Measurements from ENCODE around the gene DOCK1. TPM values are rescaled to one million over a fixed set of nuclear protein-coding genes. Genes with fewer than 3 reads are reported as not detected.
A peak's percentile ranks its signal among the peaks of the same experiment; 100 is the strongest.

Gene DOCK1
- total RNA-seq, 1 donor from 2014 or later: 108 TPM

- DNase-seq (ENCODE audit: low read depth): peak; percentile 21
Measured at GRCh38 chr10:127398140-127398970, 493.1 kb downstream of the DOCK1 start.

- DNase-seq (ENCODE audit: low read depth): no peak
Measured at GRCh38 chr10:127398971-127399365, 493.7 kb downstream of the DOCK1 start.

DNA sequence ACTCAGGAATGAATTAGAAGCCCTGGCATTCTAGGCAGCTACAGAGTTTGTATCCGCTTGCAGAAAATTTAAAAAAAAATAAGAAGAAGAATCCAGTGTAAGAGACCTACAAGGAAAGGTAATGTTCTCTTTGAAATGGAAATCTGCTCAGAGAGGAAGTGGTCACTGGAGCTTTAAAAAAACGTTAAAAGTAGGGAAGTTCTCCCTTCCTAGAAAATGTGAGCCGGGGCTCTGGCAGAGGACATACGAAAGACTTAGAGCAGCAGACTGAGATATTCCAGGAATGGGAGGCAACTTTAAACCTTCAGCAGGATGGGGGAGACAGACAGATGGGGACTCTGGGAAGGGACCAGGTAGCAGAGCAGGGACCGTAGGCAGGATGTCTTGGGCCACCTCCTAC lies 494.4 kb downstream of the DOCK1 start:
- no peak for DNase-seq (ENCODE audit: low read depth)

- no peak for DNase-seq (ENCODE audit: low read depth)
Measured at GRCh38 chr10:127400216-127400615, 495.0 kb downstream of the DOCK1 start.

DNA sequence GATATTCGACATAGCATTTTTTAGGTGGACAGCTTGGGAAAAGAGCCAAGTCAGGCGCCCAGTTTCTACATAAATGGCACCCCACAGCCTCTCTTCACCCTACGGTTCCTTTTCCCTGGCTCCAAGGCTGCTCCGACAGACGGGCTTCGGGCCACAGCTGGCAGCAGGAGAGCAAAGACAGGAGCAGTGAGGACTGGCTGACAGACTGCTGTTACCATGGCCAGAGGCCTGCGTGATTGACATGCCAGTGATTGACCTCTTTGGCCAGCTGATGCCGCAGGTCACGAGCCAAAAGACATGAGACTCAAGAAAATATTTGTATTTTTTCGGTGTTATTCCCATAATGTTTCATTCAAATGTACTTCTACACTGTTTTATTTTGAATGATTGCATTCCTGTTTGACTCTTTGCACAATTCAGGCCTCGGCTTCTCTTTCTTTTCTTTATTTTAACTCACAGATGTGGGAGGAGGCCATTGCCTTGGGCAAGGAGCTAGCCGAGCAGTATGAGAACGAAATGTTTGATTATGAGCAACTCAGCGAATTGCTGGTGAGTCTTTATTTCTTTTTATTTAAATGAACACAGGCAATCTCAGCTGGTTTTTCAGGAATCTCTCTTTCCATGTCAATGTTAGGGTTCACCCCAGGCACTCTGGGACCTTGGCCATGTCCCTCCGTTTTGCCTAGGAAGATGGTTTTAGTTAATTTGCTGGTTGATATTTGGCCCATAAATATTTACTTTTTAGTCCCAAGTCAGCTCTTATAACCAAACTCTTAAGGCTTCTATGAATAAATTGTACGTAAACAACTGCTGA lies 497.6 kb downstream of the DOCK1 start:
- DNase-seq (ENCODE audit: low read depth): no peak

- peak; percentile 45 for DNase-seq (ENCODE audit: low read depth)
Measured at GRCh38 chr10:127405221-127405620, 500.0 kb downstream of the DOCK1 start.

- no peak for DNase-seq (ENCODE audit: low read depth)
Measured at GRCh38 chr10:127406018-127406550, 500.9 kb downstream of the DOCK1 start.

DNA sequence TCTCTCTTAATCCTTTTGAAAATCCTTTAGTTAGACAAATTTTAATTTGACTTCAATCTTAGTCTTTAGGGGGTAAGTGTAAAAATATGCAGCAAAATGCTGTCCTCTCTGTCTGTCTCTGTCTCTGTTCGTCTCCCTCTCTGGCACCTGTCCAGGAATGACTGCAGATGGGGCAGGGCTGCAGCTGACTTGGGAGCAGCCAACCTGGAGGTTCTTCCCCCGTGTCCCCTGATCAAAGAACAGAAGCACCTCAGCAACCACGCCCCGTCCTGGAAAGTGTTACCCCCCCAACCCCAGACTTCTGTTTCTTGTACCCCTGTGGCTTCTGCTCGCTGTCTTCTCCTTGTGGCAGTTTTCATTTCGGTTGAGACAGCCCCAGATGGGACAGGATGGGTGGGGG lies 502.3 kb downstream of the DOCK1 start:
- DNase-seq (ENCODE audit: low read depth): no peak

GRCh38 chr10:127408112-127408710 lies 503.0 kb downstream of the DOCK1 start:
- no peak for DNase-seq (ENCODE audit: low read depth)

DNA sequence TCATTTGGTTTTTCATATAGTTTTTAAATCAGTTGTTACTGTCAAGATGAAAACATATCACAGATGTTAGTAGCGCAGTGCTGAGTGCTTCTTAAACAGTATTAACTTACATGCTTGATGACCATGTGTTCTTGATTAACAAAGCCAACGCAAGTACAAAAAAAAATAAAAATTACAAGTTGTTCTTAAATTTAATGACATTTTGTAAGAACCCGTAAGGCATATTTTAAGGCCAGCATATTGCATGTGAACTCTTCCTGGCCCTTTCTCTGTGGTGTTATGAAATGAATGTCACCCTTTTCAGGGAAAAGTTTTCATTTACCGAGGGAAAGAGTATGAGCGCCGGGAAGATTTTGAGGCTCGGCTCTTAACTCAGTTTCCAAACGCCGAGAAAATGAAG lies 503.5 kb downstream of the DOCK1 start:
- no peak for DNase-seq (ENCODE audit: low read depth)

DNA sequence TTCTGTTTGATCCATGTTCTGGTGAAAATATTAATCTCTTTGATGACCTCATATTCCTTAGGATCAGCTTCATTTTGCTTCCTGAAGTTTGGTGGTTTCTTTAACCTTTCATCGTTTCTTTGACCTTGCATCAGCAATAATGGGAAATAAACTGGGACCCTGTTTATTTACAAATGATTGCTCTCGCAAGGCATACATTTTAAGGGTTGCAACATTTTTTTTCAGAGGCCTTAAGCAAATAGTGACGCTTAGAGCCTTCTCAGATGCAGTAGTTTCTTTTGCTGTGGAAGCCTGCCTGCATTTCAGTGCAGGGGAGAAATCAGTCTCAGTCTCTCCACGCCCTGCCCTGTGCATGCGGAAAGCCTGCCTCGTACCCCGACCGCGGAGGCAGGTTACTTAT lies 504.8 kb downstream of the DOCK1 start:
- no peak for DNase-seq (ENCODE audit: low read depth)

DNA sequence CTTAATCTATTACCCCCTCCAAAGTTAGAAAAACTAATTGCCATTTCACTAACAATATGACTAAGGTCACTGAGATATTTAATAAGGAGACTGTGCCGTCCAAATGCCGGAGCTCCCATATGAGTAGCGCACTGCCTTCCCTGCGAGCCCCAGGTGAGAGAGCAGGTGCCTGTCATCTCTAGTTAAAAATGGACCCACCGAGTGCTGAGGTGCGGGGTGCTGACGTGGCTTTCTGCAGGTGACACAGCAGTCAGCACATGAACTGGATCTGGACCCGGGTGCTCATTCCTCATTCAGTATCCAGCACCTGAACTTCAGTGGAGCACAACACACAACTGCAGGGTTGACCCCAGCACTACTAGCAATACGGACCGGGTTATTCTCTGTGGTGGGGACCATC lies 505.8 kb downstream of the DOCK1 start:
- no peak for DNase-seq (ENCODE audit: low read depth)

DNA sequence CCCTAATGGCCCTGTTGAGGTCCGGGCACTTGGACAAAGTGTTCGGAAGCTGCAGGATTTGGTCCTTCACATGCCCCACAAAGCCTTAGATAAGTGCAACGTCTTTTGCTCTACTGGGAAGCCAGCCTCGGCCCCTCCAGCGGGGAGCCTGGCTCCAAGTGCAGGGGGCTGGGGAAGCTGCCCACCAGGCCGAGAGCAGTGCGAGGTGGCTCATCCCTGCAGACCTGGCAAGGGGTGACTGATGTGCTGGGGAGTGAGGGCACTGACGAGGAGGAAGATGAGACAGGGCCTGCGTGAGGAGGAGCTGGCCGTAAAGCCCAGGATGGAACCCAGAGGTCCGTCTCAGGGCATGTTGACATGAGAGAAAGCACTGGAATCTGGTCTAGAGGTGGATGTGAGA lies 508.1 kb downstream of the DOCK1 start:
- DNase-seq (ENCODE audit: low read depth): no peak

DNA sequence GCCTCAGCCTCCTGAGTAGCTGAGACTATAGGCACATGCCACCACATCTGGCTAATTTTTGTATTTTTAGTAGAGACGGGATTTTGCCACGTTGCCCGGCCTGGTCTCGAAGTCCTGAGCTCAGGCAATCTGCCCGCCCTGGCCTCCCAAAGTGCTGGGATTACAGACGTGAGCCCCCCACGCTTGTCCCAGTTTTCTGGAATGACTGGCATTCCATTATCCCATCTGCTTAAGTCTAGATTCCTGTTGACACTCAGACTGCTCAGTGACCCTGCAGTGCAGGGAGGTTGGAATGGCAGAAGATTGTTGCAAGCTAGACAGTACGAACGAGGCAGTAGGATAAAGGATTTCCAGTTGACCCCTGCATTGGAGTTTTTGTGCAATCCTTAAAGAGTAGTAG lies 508.8 kb downstream of the DOCK1 start:
- no peak for DNase-seq (ENCODE audit: low read depth)

DNA sequence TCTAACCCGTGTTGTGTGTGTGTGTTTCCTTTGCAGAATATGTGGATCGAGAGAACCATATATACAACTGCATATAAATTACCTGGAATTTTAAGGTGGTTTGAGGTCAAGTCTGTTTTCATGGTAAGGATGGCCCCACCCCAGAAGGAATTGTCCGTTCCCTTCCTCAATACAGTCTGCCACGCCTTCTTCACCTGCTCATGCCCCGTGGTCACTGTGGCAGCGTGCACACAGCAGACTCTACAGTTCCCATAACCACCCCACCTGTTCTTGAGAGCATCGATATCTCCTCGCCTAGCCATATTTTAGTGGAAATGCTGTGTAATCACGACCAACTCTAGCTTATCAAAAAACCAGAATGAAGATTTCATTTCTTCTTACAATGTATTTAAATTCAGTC lies 509.9 kb downstream of the DOCK1 start:
- no peak for DNase-seq (ENCODE audit: low read depth)

DNA sequence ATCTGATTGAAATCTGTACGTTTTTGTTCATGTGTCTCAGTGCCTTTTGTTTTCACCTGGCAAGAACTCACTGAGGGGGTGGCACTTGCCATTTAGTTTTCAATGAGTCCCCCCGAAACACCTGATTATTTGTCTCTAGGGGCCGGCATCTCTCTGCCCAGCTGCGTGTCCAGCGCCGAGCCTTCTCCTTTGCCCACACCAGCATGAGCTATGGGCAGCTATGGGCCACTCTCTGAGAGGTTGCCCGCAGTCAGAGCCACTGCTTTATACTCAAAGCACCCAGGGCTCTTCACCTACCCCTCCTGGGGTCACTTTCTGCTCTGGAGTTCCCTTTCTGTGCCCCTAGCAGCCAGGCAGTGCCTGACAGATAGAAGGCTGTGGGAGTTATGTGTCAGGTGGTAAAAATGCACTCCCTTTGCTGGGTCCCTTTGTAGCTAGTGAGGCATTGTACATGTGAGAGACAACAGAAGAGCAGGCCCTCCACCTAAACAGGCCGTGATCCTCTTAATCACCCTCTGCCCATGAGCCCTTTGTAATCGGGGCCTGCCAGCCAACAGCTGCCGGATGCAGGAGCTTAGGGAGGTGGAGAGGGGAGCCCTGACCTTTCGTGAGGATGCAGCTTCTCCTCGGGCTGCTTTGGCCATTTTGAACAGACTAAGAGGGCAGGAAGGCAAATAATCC lies 510.8 kb downstream of the DOCK1 start:
- no peak for DNase-seq (ENCODE audit: low read depth)

DNA sequence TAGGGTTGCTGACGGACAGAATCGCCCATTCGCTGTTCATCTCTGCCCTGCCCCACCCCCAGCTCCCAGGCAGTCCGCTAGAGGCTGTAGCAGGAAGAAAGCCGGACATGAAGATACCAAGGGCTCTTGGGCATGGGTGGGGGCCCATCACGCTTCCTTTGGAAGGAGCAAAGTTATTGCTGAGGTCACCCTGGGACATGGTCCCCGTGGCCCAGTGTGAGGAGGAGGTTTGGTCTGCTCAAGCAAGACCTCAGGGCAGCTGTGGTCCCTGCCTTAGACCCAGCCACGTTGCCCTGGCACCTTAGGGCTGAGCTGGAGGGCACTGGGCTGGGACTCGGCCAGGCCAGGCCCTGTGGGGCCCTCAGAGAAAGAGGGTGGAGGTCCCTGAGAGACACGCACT lies 511.8 kb downstream of the DOCK1 start:
- no peak for DNase-seq (ENCODE audit: low read depth)

DNA sequence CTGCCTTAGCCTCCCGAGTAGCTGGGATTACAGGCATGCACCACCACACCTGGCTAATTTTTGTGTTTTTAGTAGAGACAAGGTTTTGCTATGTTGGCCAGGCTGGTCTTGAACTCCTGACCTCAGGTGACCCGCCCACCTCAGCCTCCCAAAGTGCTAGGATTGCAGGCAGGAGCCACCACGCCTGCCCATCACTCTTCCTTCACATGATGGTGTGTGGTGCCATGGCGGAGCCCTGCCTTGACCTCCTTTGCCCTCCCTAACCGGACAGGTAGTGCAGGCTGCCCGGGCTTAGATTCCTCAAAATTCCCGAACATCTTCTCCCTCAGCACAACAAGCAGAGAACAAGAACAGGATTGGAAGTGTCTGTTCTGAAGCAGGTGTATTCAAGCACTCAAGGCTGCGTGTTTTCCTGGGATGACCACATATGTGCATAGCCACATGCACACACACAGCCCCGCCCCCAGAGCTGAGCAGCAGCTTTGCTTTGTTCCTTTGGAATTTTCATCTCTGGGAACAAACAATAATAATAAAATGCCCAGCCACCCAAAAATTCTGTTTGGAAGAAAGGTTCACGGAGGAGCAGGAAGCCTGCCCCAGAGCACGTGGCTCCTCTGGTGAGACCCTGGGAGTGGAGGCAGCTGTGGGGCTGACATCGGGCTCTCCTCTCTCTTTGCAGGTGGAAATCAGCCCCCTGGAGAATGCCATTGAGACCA lies 512.6 kb downstream of the DOCK1 start:
- DNase-seq (ENCODE audit: low read depth): no peak

GRCh38 chr10:127418536-127419168 lies 513.4 kb downstream of the DOCK1 start:
- no peak for DNase-seq (ENCODE audit: low read depth)

DNA sequence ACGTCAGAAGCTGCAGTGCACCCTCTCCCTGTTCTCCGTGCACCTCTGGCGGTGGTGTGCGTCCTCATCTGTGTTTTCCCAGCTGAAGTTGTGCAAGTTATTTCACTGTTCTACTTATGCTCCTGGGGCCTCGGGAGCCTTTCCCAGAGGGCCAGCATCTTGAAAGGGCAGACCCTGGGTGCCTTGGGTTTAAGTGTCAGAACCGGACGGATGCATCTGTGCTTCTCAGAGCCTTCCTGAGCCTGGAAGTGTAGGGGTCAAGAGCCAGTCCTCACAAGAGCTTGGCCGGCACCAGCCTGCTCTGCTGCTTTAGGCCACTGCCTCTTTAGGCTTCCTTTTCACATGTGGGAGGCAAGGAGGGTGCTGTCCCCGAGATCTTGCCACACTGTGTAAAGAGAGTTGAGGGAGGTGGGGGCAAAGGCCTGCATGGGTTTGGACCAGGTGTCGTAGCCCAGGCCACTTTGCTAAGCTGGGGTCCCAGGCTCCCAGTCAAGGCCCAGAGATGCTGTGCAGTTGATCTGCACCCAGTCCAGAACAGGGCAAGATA lies 515.0 kb downstream of the DOCK1 start:
- no peak for DNase-seq (ENCODE audit: low read depth)
